Lung (tissue), 12 donors: ENCODE data around the gene IFI6. TPM values are rescaled to one million over a fixed set of nuclear protein-coding genes. Genes with fewer than 3 reads are reported as not detected.
A peak's percentile ranks its signal among the peaks of the same experiment; 100 is the strongest.

Source experiments
- ATAC-seq: fragments of 200-7000 bp; cut with Tn5 transposase; one replicate; pipeline ENCODE4 v1.9.1; 2020; ENCODE audit warnings: moderate number of reproducible peaks; ENCODE audit not compliant: insufficient read depth, low FRiP score
- DNase-seq, 3 donors: peaks; one replicate each; pipeline ENCODE4 v3.0.0-alpha.2; 2013 to 2017
- H3K27ac ChIP-seq, 2 donors: one replicate each; pipeline ENCODE4 v1.5.1; 2013; ENCODE audit warnings: mild to moderate bottlenecking in 2 of 2, moderate library complexity in 2 of 2, control low read depth in 1 of 2, inconsistent platforms in 1 of 2, low read depth in 1 of 2, low read length in 1 of 2
- H3K27me3 ChIP-seq, 3 donors: one replicate each; pipeline ENCODE4 v1.5.1; 2013; ENCODE audit warnings: low read length in 2 of 3; ENCODE audit not compliant: control insufficient read depth in 3 of 3, insufficient read depth in 3 of 3
- H3K36me3 ChIP-seq, 4 donors: one replicate each; pipeline ENCODE4 v1.5.1; 2013; ENCODE audit warnings: low read length in 4 of 4, mild to moderate bottlenecking in 1 of 4, moderate library complexity in 1 of 4; ENCODE audit not compliant: control insufficient read depth in 4 of 4, insufficient read depth in 4 of 4
- H3K4me1 ChIP-seq, 5 donors: one replicate each; pipeline ENCODE4 v1.5.1; 2013; ENCODE audit warnings: low read length in 5 of 5, mild to moderate bottlenecking in 2 of 5, moderate library complexity in 1 of 5; ENCODE audit not compliant: control insufficient read depth in 5 of 5, insufficient read depth in 5 of 5
- H3K4me3 ChIP-seq: one replicate; pipeline ENCODE4 v1.5.1; 2013; ENCODE audit warnings: mild to moderate bottlenecking, control low read depth, moderate library complexity
- H3K9ac ChIP-seq, 2 donors: one replicate each; pipeline ENCODE4 v1.5.1; 2013; ENCODE audit warnings: low read length in 2 of 2, control low read depth in 1 of 2; ENCODE audit not compliant: insufficient read depth in 1 of 2
- H3K9me3 ChIP-seq, 4 donors: one replicate each; pipeline ENCODE4 v1.5.1; 2013; ENCODE audit warnings: low read length in 3 of 4, mild to moderate bottlenecking in 1 of 4, moderate library complexity in 1 of 4; ENCODE audit not compliant: control insufficient read depth in 4 of 4, insufficient read depth in 3 of 4
- CTCF ChIP-seq: IDR thresholded peaks from 2 replicates; pipeline ENCODE4 v1.5.1; 2012; ENCODE audit warnings: mild to moderate bottlenecking; ENCODE audit errors: control extremely low read depth, extremely low read depth
- WGBS, 2 donors: extraction: QIAGEN DNeasy Blood & Tissue Kit; methylation state at CpG; one replicate each; pipeline ENCODE4 v1.1.7; 2013; 5-methylcytosine and 5-hydroxymethylcytosine counted together
- polyA plus RNA-seq, 2 donors: library from polyadenylated mRNA; stranded (reverse); fragments of 200-250 nt; gene quantifications; one replicate each; pipeline ENCODE4 v1.2.1, GENCODE V29; 2013
- total RNA-seq, 2 donors: library from RNA; depleted of rRNA in 1 of 2; stranded (reverse); fragments of >200 nt in 1 of 2; gene quantifications; one replicate each; pipeline ENCODE4 v1.2.1, GENCODE V29; 2014 to 2021
- donor health status: control.
- donor health status: control.
- donor health status: Bipolar disorder and iron deficiency.
- donor health status: healthy.
- donor health status: DM: yes; HTN: yes; CAD: no.

IFI6 gene
- total and polyA plus RNA-seq, 4 donors: 36.0 to 383 (median 120) TPM

- Histone ChIP-seq H3K36me3 (no peaks in the 10 kb centered on the region), H3K4me3 (no peak overlapping the region), H3K27me3 (peaks cover 0 to 26% (median 18%) of the 10 kb centered on the region in 3 donors), H3K27ac (no peak overlapping the region), H3K4me1 (peaks cover 0 to 13% (median 0%) of the 10 kb centered on the region in 5 donors), H3K9ac (no peak overlapping the region), H3K9me3 (no peaks in the 10 kb centered on the region)
- DNase-seq (no peak), ATAC-seq (no peak)
- no peak for TF ChIP-seq CTCF
- WGBS, 2 donors: 82 to 83% methylated on average over 5 of the region's 5 CpGs
These were observed 33.8 kb downstream of the IFI6 start for GRCh38 chr1:27638047-27638734.

- no peak overlapping the region for H3K4me3 ChIP-seq
- no peak for DNase-seq
- no peaks in the 10 kb centered on the region for H3K9me3 ChIP-seq
- WGBS, 2 donors: 82 to 83% methylated on average over 11 of the region's 11 CpGs
- no peak for ATAC-seq
- H3K36me3 ChIP-seq: no peaks in the 10 kb centered on the region
- H3K4me1 ChIP-seq: peaks cover 0 to 20% (median 0%) of the 10 kb centered on the region in 5 donors
- H3K27ac ChIP-seq: peak overlapping the region in 1 of 2 donors; percentile 96
- no peak overlapping the region for H3K9ac ChIP-seq
- TF ChIP-seq CTCF: no peak
- peaks cover 0 to 27% (median 18%) of the 10 kb centered on the region in 3 donors for H3K27me3 ChIP-seq
These were observed 36.4 kb downstream of the IFI6 start for GRCh38 chr1:27635396-27636142.

- Histone ChIP-seq H3K36me3 (no peaks in the 10 kb centered on the region), H3K4me1 (peaks cover 0 to 20% (median 0%) of the 10 kb centered on the region in 5 donors), H3K9ac (no peak within 1 kb of the TSS), H3K9me3 (no peaks in the 10 kb centered on the region), H3K27ac (peak within 1 kb of the TSS; percentile 66 to 96), H3K27me3 (peaks cover 0 to 27% (median 18%) of the 10 kb centered on the region in 3 donors), H3K4me3 (peak within 1 kb of the TSS; percentile 57)
- no peak for TF ChIP-seq CTCF
- DNase-seq: no peak
- ATAC-seq: no peak
- WGBS, 2 donors: 16 to 24% methylated on average over 27 to 28 of the region's 28 CpGs
These were observed 37.0 kb downstream of the IFI6 start, which contains the start of gene FGR for GRCh38 chr1:27634985-27635367. Gene FGR, minus strand, starts transcription at chr1:27635185. Its CDS starts 11,269 bp downstream, at chr1:27623916.
